ENCODE measurements around the gene NELFE.

Gene NELFE

GRCh38 chr6:31967926-31968320, 9.2 kb upstream of the NELFE start:
- no peak for TF ChIP-seq MYC (IDR thresholded peaks at IDR 0.05; ENCODE audit: low read depth, low read length)
- TF ChIP-seq CTCF (IDR thresholded peaks at IDR 0.05; ENCODE audit: low read depth, low read length) = no peak
- TF ChIP-seq POLR2A (IDR thresholded peaks at IDR 0.05; ENCODE audit: extremely low read depth, insufficient read length) = no peak
- TF ChIP-seq, protein P1, sequence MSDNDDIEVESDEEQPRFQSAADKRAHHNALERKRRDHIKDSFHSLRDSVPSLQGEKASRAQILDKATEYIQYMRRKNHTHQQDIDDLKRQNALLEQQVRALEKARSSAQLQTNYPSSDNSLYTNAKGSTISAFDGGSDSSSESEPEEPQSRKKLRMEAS (IDR thresholded peaks at IDR 0.05; ENCODE audit: low read depth, low read length) = no peak
- no peak for DNase-seq (ENCODE audit: low read depth)
- H3K4me3 ChIP-seq (ENCODE audit: low read depth, low read length) = no peak overlapping the region

- DNase-seq (ENCODE audit: low read depth) = no peak
- TF ChIP-seq CTCF (IDR thresholded peaks at IDR 0.05; ENCODE audit: low read depth, low read length) = no peak
- TF ChIP-seq, protein P1 (IDR thresholded peaks at IDR 0.05; ENCODE audit: low read depth, low read length) = no peak
- no peak for TF ChIP-seq POLR2A (IDR thresholded peaks at IDR 0.05; ENCODE audit: extremely low read depth, insufficient read length)
- TF ChIP-seq MYC (IDR thresholded peaks at IDR 0.05; ENCODE audit: low read depth, low read length) = no peak
- H3K4me3 ChIP-seq (ENCODE audit: low read depth, low read length) = no peak overlapping the region
These were observed 8.5 kb upstream of the NELFE start for GRCh38 chr6:31966997-31967925.

DNA sequence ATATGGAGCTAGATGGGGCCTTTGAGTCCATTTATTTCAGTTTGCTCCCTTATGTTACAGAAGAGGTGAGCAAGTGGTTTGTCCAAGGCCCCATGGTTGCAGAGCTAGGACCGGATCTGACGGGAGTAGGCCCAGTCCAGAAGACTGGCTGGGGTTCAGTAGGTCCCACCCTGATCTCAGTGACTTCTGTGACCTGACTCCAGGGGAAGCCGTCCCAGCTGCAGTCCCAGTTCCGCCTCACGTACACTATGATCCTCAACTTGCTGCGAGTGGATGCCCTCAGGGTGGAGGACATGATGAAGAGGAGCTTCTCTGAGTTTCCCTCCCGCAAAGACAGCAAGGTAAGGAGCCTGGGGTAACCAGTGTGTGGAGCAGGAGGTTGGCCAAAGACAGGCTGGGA, 7.7 kb upstream of the NELFE start:
- no peak for DNase-seq (ENCODE audit: low read depth)
- TF ChIP-seq MYC (IDR thresholded peaks at IDR 0.05; ENCODE audit: low read depth, low read length) = no peak
- TF ChIP-seq POLR2A (IDR thresholded peaks at IDR 0.05; ENCODE audit: extremely low read depth, insufficient read length) = no peak
- no peak for TF ChIP-seq CTCF (IDR thresholded peaks at IDR 0.05; ENCODE audit: low read depth, low read length)
- TF ChIP-seq, protein P1 (IDR thresholded peaks at IDR 0.05; ENCODE audit: low read depth, low read length) = no peak
- no peak overlapping the region for H3K4me3 ChIP-seq (ENCODE audit: low read depth, low read length)

DNA sequence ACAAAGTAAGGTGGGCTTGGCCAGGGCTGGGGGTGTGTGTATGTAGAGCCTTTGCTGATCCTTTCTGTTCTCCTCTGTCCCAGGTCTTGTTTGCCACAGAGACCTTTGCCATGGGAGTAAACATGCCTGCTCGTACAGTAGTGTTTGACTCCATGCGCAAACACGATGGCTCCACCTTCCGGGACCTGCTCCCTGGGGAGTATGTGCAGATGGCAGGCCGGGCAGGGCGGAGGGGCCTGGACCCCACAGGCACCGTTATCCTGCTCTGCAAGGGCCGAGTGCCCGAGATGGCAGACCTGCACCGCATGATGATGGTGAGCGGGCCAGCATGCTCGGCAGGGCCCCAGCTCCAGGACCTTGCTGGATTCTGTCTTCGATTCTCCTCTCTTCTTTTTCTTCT, 6.9 kb upstream of the NELFE start:
- H3K4me3 ChIP-seq (ENCODE audit: low read depth, low read length) = no peak overlapping the region
- no peak for DNase-seq (ENCODE audit: low read depth)
- TF ChIP-seq CTCF (IDR thresholded peaks at IDR 0.05; ENCODE audit: low read depth, low read length) = no peak
- no peak for TF ChIP-seq POLR2A (IDR thresholded peaks at IDR 0.05; ENCODE audit: extremely low read depth, insufficient read length)
- TF ChIP-seq MYC (IDR thresholded peaks at IDR 0.05; ENCODE audit: low read depth, low read length) = no peak
- TF ChIP-seq, protein P1 (IDR thresholded peaks at IDR 0.05; ENCODE audit: low read depth, low read length) = no peak

- no peak overlapping the region for H3K4me3 ChIP-seq (ENCODE audit: low read depth, low read length)
- DNase-seq (ENCODE audit: low read depth) = no peak
- TF ChIP-seq CTCF (IDR thresholded peaks at IDR 0.05; ENCODE audit: low read depth, low read length) (no peak), POLR2A (IDR thresholded peaks at IDR 0.05; ENCODE audit: extremely low read depth, insufficient read length) (no peak), MYC (IDR thresholded peaks at IDR 0.05; ENCODE audit: low read depth, low read length) (no peak)
- TF ChIP-seq, protein P1 (IDR thresholded peaks at IDR 0.05; ENCODE audit: low read depth, low read length) = no peak
These were observed 5.2 kb upstream of the NELFE start for GRCh38 chr6:31963921-31964320.
